Dermis microvascular lymphatic vessel endothelial cell (primary cell): ENCODE data around the gene NMNAT1. TPM values are rescaled to one million over a fixed set of nuclear protein-coding genes. Genes with fewer than 3 reads are reported as not detected.
"Not testable (repeated sequence)": the region's sequence is repeated elsewhere in the genome, so short reads cannot be mapped to it uniquely, and the experiment has no call there.

Experiments used
- DNase-seq, 2 donors: peaks; one replicate each; pipeline versions ENCODE4 v3.0.0 to v3.0.0-alpha.2; 2010; ENCODE audit warnings: low read depth in 2 of 2
- total RNA-seq: library from RNA; depleted of rRNA; stranded (reverse); fragments of >200 nt; gene quantifications from 2 replicates; pipeline ENCODE4 v1.2.1, GENCODE V29; 2014

The NMNAT1 gene
- total RNA-seq, 1 donor from 2014 or later = 15.4 TPM

- no peak for DNase-seq
Observed at GRCh38 chr1:9920606-9921005, 22.7 kb upstream of the NMNAT1 start.

- DNase-seq = no peak
Observed at GRCh38 chr1:9922342-9922741, 20.9 kb upstream of the NMNAT1 start.

- no peak for DNase-seq
Observed at GRCh38 chr1:9927259-9927658, 16.0 kb upstream of the NMNAT1 start.

- peak in 1 of 2 donors; percentile 44 for DNase-seq
Observed at GRCh38 chr1:9929431-9930385, 13.6 kb upstream of the NMNAT1 start.

- DNase-seq = peak; percentile 67 to 75
Observed at GRCh38 chr1:9942399-9942938, 806 bp upstream of the NMNAT1 start.

- no peak for DNase-seq
Observed at GRCh38 chr1:9946315-9946714, 3.0 kb downstream of the NMNAT1 start.

- no peak for DNase-seq
Observed at GRCh38 chr1:9957726-9958125, 14.5 kb downstream of the NMNAT1 start.

- no peak for DNase-seq
Observed at GRCh38 chr1:9960011-9960410, 16.7 kb downstream of the NMNAT1 start.

- no peak for DNase-seq
Observed at GRCh38 chr1:9960706-9961562, 17.7 kb downstream of the NMNAT1 start.

GRCh38 chr1:9984253-9984652, 41.0 kb downstream of the NMNAT1 start:
- no peak for DNase-seq

GRCh38 chr1:9985001-9985400, 41.7 kb downstream of the NMNAT1 start:
- no peak for DNase-seq

GRCh38 chr1:9989773-9990172, 46.5 kb downstream of the NMNAT1 start:
- no peak for DNase-seq

- peak; percentile 60 to 83 for DNase-seq
Observed at GRCh38 chr1:9990944-9991343, 47.7 kb downstream of the NMNAT1 start.

- no peak for DNase-seq
Observed at GRCh38 chr1:9992910-9993309, 49.6 kb downstream of the NMNAT1 start.

GRCh38 chr1:9993561-9994075, 50.3 kb downstream of the NMNAT1 start:
- no peak for DNase-seq

GRCh38 chr1:9996624-9997582, 53.6 kb downstream of the NMNAT1 start, which contains the start of gene RBP7:
RBP7 (plus strand) TSS chr1:9997228; CDS start chr1:9997259, 31 bp downstream.
- peak in 1 of 2 donors; percentile 13 for DNase-seq

- no peak for DNase-seq
Observed at GRCh38 chr1:10001016-10001665, 57.9 kb downstream of the NMNAT1 start.

- DNase-seq = not testable (repeated sequence)
Observed at GRCh38 chr1:10005248-10005647, 62.0 kb downstream of the NMNAT1 start.

GRCh38 chr1:10007169-10007568, 63.9 kb downstream of the NMNAT1 start:
- DNase-seq = peak in 1 of 2 donors; percentile 44

- no peak for DNase-seq
Observed at GRCh38 chr1:10014016-10014415, 70.7 kb downstream of the NMNAT1 start.
